ENCODE data around the gene HOXD13. TPM values are rescaled to one million over a fixed set of nuclear protein-coding genes. Genes with fewer than 3 reads are reported as not detected.

HOXD13 gene
- polyA plus RNA-seq, 1 donor from 2014 or later: not detected

- no peaks in the 10 kb centered on the region for H4K20me1 ChIP-seq (ENCODE audit: insufficient read depth)
- H2AFZ ChIP-seq (ENCODE audit: low read depth, low read length): no peak overlapping the region
- H3K9me3 ChIP-seq (ENCODE audit: low read length): no peaks in the 10 kb centered on the region
- no peaks in the 10 kb centered on the region for H3F3A ChIP-seq (ENCODE audit: insufficient read depth, low read length, poor library complexity, severe bottlenecking)
- no peak overlapping the region for H3K27ac ChIP-seq (ENCODE audit: low read length)
- H3K4me2 ChIP-seq (ENCODE audit: low read length): no peak overlapping the region
- H3K4me3 ChIP-seq (ENCODE audit: low read length): no peak overlapping the region
- no peaks in the 10 kb centered on the region for H3K9me2 ChIP-seq (ENCODE audit: insufficient read depth, low read length)
- no peak overlapping the region for H3K9ac ChIP-seq (ENCODE audit: low read length)
- peaks cover 97% of the 10 kb centered on the region for H3K27me3 ChIP-seq (ENCODE audit: insufficient read depth, low read depth, low read length)
- H3K36me3 ChIP-seq (ENCODE audit: insufficient read depth, low read length): no peaks in the 10 kb centered on the region
- no peaks in the 10 kb centered on the region for H3K79me2 ChIP-seq (replicated peaks; ENCODE audit: insufficient read depth, low read length)
- TF ChIP-seq RAD21 (conservative IDR thresholded peaks at IDR 0.05) (no peak), SMC3 (conservative IDR thresholded peaks at IDR 0.05; ENCODE audit: poor library complexity) (no peak), REST (IDR thresholded peaks at IDR 0.05; ENCODE audit: borderline replicate concordance) (no peak), POLR2AphosphoS5 (IDR thresholded peaks at IDR 0.05) (peak; percentile 7), CTCF (IDR thresholded peaks at IDR 0.05; ENCODE audit: poor library complexity, severe bottlenecking) (no peak), MXI1 (conservative IDR thresholded peaks at IDR 0.05; ENCODE audit: poor library complexity, severe bottlenecking) (no peak)
Measured at GRCh38 chr2:176127774-176128072, 35.2 kb downstream of the HOXD13 start.

- Histone ChIP-seq H2AFZ (ENCODE audit: low read depth, low read length) (no peak overlapping the region), H3K79me2 (replicated peaks; ENCODE audit: insufficient read depth, low read length) (no peaks in the 10 kb centered on the region), H3K9ac (ENCODE audit: low read length) (no peak overlapping the region), H3K27me3 (ENCODE audit: insufficient read depth, low read depth, low read length) (peaks cover 97% of the 10 kb centered on the region), H3K36me3 (ENCODE audit: insufficient read depth, low read length) (no peaks in the 10 kb centered on the region), H3K27ac (ENCODE audit: low read length) (no peak overlapping the region), H3K4me2 (ENCODE audit: low read length) (no peak overlapping the region), H4K20me1 (ENCODE audit: insufficient read depth) (no peaks in the 10 kb centered on the region), H3K4me3 (ENCODE audit: low read length) (no peak overlapping the region), H3K9me2 (ENCODE audit: insufficient read depth, low read length) (no peaks in the 10 kb centered on the region), H3F3A (ENCODE audit: insufficient read depth, low read length, poor library complexity, severe bottlenecking) (no peaks in the 10 kb centered on the region), H3K9me3 (ENCODE audit: low read length) (no peaks in the 10 kb centered on the region)
- no peak for TF ChIP-seq SMC3 (conservative IDR thresholded peaks at IDR 0.05; ENCODE audit: poor library complexity)
- TF ChIP-seq POLR2AphosphoS5 (IDR thresholded peaks at IDR 0.05): peak; percentile 28
- no peak for TF ChIP-seq CTCF (IDR thresholded peaks at IDR 0.05; ENCODE audit: poor library complexity, severe bottlenecking)
- no peak for TF ChIP-seq EZH2 (IDR thresholded peaks at IDR 0.05; ENCODE audit: borderline replicate concordance, insufficient read depth, low read length, poor library complexity, severe bottlenecking)
Measured at GRCh38 chr2:176128172-176128981, 35.9 kb downstream of the HOXD13 start.
